GM19239 (cell line): Measurements from ENCODE around the gene FOXO1.
A peak's percentile ranks its signal among the peaks of the same experiment; 100 is the strongest.

Experiments
- DNase-seq: peaks from one replicate; pipeline ENCODE4 v3.0.0; 2011; ENCODE audit warnings: low spot score; ENCODE audit not compliant: insufficient read length
- FAIRE-seq: peaks from 2 replicates; lab custom pipeline; 2011; peaks lifted over from hg19 to GRCh38; lab: Jason Lieb, UNC

Gene FOXO1

DNA sequence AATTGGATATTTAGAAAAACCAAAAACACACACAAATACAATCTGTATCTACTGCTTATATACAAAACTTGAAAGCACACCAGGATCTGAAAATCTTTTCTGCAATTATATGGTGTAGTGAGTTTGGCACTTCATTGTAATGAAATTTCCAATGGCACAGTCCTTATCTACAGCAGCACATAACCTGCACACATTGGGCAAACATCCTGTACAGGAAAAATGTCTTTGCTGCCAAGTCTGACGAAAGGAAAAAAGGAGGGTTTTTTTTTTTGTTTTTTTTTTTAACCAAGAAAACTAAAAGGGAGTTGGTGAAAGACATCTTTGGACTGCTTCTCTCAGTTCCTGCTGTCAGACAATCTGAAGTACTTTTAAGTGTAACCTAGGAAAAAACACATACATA is 107.8 kb downstream of the FOXO1 start:
- FAIRE-seq: no peak
- DNase-seq: no peak

DNA sequence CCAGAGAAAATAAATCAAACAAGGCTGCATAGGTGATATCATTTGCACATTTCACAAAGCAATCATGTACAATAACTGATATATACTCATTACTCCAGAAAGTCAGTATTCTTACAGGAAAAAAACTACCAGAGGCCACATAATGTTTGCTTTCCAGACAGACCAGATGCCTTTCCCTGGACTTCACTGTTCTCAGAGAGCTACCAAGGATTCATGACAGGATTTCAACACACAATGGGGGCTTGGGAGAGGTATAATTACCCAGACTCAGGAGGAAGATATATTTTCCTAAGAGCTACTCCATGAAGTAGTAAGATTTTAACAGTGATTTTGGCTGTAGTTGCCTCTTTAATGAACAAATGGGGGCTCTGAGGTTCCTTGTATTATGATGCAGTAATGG is 110.0 kb downstream of the FOXO1 start:
- FAIRE-seq (no peak), DNase-seq (no peak)

DNA sequence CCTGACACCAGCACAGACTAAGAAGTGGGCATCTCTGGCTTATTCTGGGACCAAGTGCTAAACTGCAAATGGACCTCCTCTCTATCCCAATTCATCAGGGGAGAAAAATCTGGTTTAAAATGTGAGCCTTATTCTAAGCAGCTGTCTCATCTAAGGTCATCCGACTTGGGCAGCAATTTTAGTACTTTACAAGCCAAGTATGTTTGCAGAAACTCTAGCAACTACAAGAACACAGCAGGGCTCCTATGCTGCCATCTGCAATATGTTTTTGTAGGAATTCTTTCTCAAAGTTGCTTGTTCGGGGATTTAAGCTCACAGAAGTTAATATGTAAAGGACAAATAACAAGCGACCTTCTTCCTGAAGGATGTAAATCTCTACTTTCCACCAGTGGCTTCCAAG is 113.1 kb downstream of the FOXO1 start:
- no peak for DNase-seq
- no peak for FAIRE-seq

DNA sequence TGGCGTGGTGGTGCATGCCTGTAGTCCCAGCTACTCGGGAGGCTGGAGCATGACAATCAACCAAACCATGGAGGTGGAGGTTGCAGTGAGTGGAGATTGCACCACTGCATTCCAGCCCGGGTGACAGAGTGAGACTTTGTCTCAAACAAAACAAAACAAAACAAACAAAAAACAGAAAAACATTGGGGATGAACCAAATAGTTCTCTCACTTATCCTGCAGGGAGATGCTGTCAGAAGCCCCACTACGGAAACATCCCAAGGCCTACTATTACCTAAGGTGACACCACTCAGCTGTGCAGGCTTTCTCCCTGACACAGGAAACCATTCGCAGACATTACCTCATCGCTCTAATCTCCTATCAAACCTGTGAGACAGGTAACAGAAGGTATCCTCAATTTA is 113.5 kb downstream of the FOXO1 start:
- FAIRE-seq: no peak
- no peak for DNase-seq

DNA sequence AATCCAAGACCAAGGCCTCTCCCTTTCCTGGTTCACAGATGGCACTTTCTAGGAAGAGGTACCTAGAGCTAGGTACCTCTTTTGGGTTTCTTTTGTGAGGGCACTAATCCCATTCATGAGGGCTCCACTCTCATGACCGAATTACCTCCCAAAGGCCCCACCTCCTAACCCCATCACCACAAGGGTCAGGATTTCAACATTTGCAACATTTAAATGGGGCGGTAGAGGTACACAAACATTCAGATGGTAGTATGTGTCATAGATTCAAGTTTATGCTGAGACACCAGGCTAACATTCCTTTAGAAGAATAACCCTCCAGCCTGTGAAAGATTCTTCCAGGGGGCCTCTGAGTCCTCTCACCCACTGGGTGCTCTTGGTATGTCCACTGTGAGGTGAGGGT is 116.3 kb downstream of the FOXO1 start:
- FAIRE-seq (no peak), DNase-seq (no peak)

DNA sequence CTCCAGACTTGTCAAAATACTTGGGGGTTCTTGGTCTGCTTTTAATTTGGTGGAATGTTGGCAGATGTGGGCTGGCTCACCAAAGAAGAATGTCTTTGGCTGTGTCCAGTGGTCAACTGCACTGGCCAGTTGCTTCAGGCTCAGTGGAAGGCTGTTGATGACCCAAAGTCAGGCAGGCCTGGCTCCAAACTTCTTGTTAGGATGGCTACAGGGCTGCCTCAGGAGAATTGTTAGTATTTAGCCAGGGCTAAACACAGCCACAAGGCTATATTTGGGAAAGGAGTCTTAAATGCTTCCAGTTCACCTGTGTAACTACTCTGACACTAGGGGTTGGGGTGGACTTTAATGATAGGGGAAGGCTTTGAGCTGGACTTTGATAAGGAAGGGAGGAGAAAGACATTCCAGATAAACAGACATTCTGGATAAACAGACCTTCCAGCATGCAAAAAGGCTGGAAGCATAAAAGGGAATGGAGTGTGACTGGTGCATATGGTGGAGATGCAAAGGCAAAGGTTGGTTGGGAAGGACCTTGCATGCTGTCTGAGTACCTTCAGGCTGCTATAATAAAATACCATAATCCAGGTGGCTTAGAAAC is 116.8 kb downstream of the FOXO1 start:
- no peak for DNase-seq
- FAIRE-seq: no peak

DNA sequence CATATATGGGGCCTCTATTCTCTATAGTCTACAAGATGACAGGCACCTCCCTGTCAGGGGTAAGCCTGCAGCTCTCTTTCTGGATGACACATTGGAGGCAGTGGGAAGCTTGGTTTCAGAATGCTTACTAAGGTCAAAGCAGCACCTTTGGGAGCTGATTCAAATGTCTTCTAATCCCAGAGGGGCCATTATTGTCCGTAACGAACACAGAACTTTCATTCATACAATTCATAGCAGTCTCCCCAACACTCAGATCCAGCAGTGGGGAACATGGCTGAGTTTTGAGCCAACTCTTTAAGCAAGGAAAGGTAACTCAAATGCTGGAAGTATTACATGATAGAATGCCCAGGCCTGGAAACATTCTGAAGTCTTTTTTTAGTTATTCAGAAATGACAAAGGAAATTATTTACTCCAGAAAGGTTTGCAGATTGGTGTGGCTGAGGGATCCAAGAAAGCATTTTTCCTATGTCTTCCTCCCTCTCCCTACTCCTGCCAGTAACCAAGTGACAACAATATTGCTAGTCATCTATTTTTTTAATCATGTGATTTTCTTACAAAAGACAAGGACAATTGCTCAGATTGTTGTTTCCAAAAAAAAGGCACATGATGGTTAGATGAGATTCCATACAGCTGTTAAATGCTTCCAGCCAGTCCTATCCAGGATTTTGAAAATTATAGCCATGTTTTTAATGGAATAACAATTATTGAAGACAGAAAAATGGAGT is 118.7 kb downstream of the FOXO1 start:
- DNase-seq (no peak), FAIRE-seq (no peak)

DNA sequence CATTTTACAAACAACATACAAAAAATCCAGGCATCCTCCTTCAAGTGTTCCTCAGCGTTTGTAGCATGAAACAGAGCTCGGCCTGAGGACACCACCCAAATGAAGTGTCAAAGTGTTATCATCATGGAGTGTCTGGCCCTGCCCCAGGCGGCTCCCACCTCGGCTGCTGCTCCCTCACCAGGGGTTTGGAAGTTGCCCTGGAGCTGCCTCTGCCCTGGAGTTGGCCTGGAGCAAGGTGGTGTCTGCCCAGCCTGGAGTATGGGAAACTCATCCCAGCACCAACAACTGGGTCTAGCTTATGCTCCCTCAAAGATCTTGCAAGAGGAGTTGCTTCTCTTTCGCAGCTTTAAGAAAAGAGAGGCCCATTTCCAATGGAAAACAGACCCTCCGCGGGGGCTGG is 120.4 kb downstream of the FOXO1 start:
- DNase-seq: no peak
- FAIRE-seq: no peak

DNA sequence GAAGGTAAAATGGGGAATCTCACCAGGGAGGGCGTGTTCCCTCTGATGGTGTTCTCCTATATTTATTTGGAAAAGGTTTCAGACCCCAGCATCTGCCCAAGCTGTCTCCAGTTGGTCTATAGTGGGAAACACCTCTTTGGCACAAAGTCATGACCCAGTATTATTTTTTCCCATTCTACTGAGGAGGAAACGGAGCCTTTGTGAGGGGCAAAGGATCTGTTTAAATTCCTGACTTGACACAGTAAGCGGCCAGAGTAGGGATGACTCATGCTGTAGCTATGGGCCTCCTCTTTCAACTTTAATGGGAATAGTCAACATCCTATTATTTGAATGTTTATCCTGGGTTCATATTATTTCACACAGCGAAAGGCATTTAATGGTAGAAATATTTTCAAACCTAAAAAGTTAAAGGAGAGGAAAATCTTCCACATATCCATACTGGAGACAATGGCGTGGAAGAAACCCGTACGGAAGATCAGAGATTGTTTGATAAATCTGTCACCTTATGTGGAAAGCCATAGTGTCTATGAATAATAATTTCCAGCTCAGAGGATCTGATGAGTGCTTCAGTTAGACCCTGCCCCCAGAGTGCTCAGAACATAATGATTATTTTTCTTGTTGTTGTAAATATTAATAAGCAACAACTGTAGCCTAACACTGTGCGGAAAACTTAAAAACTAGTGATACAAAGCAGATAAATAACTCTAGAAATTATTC is 126.0 kb downstream of the FOXO1 start:
- no peak for FAIRE-seq
- DNase-seq: no peak

DNA sequence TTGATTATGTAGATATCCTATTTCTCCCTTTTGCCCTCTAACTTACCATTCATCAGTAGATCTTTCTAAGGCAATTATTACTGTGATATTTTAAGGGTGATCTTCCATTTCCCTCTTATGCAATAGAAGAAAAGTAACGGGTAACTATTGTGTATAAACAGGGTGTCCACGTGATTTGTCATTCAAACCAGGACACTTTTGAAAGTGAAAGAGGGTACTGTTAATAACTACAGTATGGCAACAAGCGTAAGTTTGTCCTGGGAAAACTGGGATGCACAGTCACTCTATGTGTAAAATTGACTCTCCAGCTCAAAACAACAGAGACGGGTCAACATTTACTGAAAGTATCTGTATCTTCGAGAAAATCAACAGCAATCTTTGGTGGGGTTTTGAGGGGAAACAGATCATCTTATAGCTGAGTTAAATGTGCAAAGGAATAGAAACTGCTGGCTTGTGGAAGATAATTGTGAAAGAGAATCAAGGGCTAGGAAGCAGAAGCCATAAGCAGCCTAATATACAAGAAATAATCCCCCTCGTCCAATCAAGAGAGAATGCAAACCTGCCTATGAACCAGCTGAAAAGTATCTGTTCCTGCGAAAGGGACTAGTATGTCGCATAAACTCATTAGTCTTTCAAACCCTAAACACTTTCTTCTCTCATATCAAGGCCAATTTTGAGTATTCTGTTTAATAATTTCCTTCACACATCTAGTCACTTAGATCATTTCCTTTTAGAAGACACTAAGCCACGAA is 126.7 kb downstream of the FOXO1 start:
- FAIRE-seq (peak; percentile 51), DNase-seq (no peak)

DNA sequence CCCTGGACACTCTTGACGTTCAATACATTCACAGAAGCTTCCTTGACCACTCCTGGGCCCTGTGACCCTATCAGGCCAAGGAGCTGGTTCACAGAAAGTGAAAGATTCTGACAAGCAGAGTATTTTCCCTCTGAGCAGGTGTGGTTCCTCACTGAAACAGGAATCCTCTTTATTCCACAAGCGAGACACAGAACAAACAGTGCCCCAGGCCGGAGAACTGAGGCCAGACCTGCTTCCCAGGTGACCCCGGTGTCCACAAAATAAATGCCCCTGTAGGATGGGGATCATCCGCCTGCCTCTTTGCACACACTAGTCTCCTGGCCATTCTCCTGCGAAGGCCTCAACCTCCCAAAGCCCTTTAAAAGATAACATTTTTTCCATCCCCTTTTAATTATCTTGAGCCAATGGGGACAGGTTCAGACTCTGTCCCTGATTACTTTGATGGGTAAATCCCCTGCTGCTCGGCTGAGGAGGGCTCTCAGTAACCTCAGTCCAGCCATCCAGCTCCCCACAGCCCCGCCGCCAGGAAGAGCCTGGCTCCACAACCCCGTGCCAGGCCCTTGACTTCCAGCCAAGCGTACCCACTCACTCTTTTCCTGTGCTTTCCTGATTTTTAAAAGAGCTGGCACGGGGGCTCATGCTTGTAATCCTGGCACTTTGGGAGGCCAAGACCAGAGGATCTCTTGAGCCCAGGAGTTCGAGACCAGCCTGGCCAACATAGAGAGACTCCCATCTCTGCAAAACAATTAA is 129.1 kb downstream of the FOXO1 start:
- FAIRE-seq (no peak), DNase-seq (no peak)

DNA sequence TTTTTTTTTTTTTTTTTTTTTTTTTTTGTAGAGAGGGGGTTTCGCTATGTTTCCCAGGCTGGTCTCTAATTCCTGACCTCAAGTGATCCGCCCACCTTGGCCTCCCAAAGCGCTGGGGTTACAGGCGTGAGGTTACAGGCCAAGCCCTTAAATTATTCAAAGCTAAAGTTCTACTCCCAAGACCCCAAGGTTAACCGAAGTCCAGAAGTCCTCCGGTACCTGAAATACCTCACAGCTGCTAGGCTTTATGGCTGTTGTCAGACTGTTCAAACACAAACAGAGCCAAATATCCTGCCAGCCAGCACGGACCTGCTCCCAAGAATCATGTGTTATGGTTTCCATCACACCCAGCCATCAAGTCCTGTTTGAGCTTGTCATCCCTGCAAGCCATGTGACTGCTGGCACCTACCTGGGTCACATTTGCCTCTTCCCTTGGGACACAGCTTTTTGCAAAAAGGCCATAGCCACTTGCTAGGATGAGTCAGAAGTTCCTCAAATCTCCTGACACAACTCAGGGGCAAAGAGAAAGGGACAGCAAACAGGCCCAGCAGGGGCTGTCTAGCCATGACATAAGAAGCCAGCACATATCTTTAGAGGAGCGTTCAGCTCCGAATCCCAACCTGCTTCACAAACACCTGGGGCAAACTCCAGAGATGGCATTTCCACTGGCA is 129.9 kb downstream of the FOXO1 start:
- DNase-seq: no peak
- no peak for FAIRE-seq

DNA sequence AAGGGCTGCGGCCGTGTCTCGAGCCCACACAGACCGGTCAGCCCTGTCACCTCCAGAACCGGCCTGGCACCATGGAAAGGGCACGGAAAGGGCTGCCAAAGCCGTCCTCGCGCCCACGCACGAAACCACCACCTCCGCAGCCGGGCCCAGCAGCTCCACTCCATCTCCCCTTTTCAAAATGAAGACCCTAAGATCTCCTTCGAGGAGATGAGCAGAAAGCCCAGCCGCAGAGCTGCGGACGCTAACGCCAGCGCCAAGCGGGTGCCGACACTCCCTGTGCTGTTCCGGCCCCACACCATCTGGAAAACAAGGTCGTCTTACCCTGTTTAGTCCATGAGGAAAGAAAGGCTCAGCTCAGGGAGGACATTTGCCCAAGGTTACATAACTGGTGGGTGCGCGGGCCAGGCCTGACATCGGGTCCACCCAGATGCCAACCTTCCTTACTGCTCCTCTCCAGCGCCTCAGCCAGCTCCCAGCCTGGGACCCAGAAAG is 131.1 kb downstream of the FOXO1 start:
- DNase-seq (no peak), FAIRE-seq (no peak)

DNA sequence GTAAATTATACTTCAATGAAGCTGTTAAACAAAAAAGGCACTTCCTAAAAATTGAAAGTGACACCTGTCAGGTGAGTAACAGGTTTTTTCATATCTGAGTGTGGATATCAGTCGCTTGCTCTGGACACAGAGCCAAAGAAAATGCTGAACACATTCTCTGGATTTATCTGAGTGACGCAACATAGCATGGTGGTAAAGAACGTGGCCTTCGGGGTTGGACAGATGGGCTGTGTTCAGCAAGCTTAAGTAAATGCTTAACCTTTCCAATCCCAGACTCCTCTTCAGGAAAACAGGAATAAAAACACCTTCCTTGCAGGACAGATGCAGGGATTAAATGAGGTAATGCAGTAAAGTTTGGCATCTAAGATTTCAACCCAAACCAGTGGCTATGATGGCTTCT is 132.0 kb downstream of the FOXO1 start:
- no peak for DNase-seq
- peak; percentile 23 for FAIRE-seq

DNA sequence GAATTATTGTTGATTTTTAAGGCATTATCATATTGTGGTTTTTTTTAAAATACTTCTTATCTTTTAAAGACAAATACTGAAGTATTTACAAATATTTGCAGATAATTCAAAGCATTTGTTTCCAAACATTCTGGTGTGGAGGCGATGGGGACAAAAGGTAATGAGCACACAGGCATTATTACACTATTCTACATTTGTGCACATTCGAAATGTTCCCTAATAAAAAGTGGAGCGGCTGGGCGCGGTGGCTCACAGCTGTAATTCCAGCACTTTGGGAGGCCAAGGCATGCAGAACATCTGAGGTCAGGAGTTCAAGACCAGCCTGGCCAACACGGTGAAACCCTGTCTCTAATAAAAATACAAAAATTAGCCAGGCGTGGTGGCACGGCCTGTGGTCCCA is 133.4 kb downstream of the FOXO1 start:
- DNase-seq (no peak), FAIRE-seq (no peak)

DNA sequence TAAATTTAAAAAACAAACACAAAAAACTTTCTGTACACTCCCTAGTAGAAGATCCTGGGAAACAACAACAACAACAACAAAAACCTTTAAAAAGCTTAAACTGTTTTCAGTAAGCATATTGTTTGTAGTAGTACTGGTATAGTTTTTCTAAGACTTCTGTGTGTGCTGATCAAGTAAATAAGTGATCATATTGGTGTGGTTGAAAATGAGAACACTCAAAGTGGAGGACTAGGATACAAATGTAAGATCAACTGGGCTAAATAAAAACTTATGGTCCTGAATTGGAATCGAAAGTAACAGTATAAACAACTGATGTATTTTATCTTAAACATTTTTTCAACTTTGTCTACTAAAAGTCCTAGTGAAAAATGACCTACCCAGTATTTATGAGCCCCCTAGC is 135.5 kb downstream of the FOXO1 start:
- DNase-seq (no peak), FAIRE-seq (peak; percentile 86)

DNA sequence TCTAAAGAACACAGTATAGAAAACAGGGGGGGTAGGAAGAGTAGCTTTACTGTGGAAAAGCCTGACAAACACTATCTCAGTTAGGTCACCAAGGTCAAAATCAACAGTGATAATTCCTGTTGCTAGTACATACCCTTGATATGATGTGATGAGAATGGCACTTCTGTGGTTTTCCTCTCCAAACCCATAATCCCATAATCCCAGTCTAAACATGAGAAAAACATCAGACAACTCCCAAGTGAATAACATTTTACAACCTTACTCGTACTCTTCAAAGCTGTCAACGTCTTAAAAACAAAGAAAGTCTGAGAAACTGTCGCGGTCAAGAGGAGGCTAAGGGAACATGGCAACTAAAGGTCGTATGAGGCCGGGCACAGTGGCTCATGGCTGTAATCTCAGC is 137.6 kb downstream of the FOXO1 start:
- no peak for FAIRE-seq
- DNase-seq: no peak

DNA sequence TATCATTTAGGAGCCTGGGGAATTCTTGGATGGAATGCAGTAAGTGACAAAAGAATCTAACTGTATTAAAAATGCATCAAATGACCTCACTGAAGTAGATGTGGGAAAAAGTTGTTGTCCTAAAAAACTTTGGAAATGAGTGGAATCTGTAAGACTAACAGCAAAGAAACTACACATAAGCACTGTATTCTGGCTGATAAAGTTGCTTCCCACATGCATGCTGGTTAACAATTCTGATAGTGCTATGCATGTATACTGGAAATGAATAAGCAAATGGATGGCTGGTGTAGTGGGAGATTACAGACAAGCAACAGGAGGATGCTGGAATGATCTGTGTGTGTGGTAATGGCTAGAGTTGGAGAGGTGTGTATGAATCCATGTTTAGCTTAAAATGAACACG is 138.5 kb downstream of the FOXO1 start:
- FAIRE-seq (no peak), DNase-seq (no peak)

DNA sequence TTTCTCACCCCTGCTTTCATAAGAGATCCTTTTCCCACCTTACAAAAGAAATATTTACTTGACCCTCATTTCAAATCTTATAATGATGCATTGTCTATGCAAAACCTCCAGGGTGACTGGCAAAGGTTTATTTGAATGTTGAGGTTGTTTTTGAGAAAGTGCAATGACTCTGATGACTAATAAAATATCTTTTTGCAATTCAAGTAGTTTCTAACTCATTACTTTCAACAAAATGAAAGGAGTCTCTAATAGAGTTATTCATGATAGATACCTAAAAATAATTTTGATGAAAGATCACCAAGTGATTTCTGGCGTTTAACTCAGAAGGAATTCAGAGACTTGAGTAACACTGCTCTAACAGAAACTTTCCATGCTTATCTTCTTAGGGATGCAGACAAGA is 144.2 kb downstream of the FOXO1 start:
- FAIRE-seq (peak; percentile 42), DNase-seq (no peak)

DNA sequence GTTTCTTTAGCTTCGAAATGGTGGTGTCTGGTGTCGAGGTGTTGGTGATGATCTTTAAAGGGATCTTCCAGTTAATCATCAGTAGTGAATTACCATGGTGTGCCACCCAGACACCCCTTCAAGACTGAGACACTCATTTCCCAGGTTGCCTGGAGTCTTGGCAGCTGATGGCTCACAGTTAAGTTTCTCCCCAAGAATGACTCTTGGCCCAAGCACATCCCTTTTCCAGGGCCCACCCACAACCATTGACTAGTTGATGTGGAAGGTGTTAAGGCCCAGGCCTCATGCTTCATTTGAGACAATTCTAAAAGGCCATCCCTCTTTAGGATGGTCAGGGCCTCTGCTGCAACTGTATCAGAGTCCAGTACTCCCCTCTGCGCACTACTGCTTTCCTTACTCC is 145.5 kb downstream of the FOXO1 start:
- no peak for FAIRE-seq
- DNase-seq: no peak
